Activated CD4-positive, alpha-beta memory T cell treated with anti-CD3 and anti-CD28 coated beads for 36 hours (primary cell): ENCODE data around the gene PDE2A. TPM values are rescaled to one million over a fixed set of nuclear protein-coding genes. Genes with fewer than 3 reads are reported as not detected.

Experiments
- CTCF ChIA-PET: fragments of 350-600 bp; sonication (Branson Sonifier 250); formaldehyde crosslinking; loops from one replicate; lab custom pipeline; 2021; ENCODE audit warnings: antibody characterized with exemption, inconsistent platforms; lab: Charles Lee
- POLR2A ChIA-PET: fragments of 350-600 bp; sonication (Branson Sonifier 250); formaldehyde crosslinking; loops from one replicate; lab custom pipeline; 2021; ENCODE audit warnings: antibody characterized with exemption; lab: Charles Lee
- DNase-seq: peaks from one replicate; pipeline ENCODE4 v3.0.0-alpha.2; 2020
- H3K27ac Mint-ChIP-seq: one replicate; pipeline ENCODE4 v1.8.0; 2021; ENCODE audit warnings: mixed read lengths
- H3K27me3 Mint-ChIP-seq: one replicate; pipeline ENCODE4 v1.8.0; 2021; ENCODE audit warnings: mixed read lengths
- H3K36me3 Mint-ChIP-seq: one replicate; pipeline ENCODE4 v1.8.0; 2021; ENCODE audit warnings: mixed read lengths
- H3K4me1 Mint-ChIP-seq: one replicate; pipeline ENCODE4 v1.8.0; 2021; ENCODE audit warnings: low read depth, mixed read lengths
- H3K4me3 Mint-ChIP-seq: one replicate; pipeline ENCODE4 v1.8.0; 2021; ENCODE audit warnings: mild to moderate bottlenecking, mixed read lengths
- H3K9me3 Mint-ChIP-seq: one replicate; pipeline ENCODE4 v1.8.0; 2021; ENCODE audit warnings: mixed read lengths
- intact Hi-C: fragments of 100-400 bp; cut with micrococcal nuclease; formaldehyde crosslinking; loops from one replicate; pipeline ENCODE4 v1.15.1; 2023
- total RNA-seq, 2 experiments: library from RNA; stranded (reverse); gene quantifications; one replicate each; pipeline ENCODE4 v1.2.3, GENCODE V29; 2021

Gene PDE2A
- total RNA-seq, 2 experiments from 2014 or later, result 0.29 to 0.97 TPM

GRCh38 chr11:72583616-72584292 is 90.5 kb downstream of the PDE2A start:
- intact Hi-C loops, result no loop called here
- ChIA-PET POLR2A (no interaction called here), CTCF (interaction anchor here (1.0 to 9.1 kb wide), 4 partner anchors 16 to 112 kb away, joined by 3 to 155 read pairs (median 52); no protein-coding TSS in a partner anchor)
- peaks cover 16% of the 10 kb centered on the region for H3K4me1 Mint-ChIP-seq
- H3K27me3 Mint-ChIP-seq, result peaks cover 16% of the 10 kb centered on the region
- peak overlapping the region; percentile 7 for H3K4me3 Mint-ChIP-seq
- no peak overlapping the region for H3K27ac Mint-ChIP-seq
- H3K36me3 Mint-ChIP-seq, result no peaks in the 10 kb centered on the region
- H3K9me3 Mint-ChIP-seq, result no peaks in the 10 kb centered on the region
- no peak for DNase-seq

GRCh38 chr11:72583177-72583553 is 91.1 kb downstream of the PDE2A start:
- peaks cover 11% of the 10 kb centered on the region for H3K27me3 Mint-ChIP-seq
- H3K27ac Mint-ChIP-seq, result no peak overlapping the region
- no peak for DNase-seq
- peaks cover 16% of the 10 kb centered on the region for H3K4me1 Mint-ChIP-seq
- intact Hi-C loops, result no loop called here
- no peaks in the 10 kb centered on the region for H3K9me3 Mint-ChIP-seq
- H3K4me3 Mint-ChIP-seq, result no peak overlapping the region
- ChIA-PET CTCF (no interaction called here), POLR2A (no interaction called here)
- no peaks in the 10 kb centered on the region for H3K36me3 Mint-ChIP-seq

- no peaks in the 10 kb centered on the region for H3K36me3 Mint-ChIP-seq
- no peak overlapping the region for H3K27ac Mint-ChIP-seq
- H3K9me3 Mint-ChIP-seq, result no peaks in the 10 kb centered on the region
- CTCF ChIA-PET, result interaction anchor here (1.0 kb wide), 1 partner anchor 111 kb away, joined by 4 read pairs; no protein-coding TSS in a partner anchor
- intact Hi-C loops, result no loop called here
- peaks cover 16% of the 10 kb centered on the region for H3K4me1 Mint-ChIP-seq
- H3K4me3 Mint-ChIP-seq, result no peak overlapping the region
- DNase-seq, result no peak
- POLR2A ChIA-PET, result no interaction called here
- H3K27me3 Mint-ChIP-seq, result peaks cover 7% of the 10 kb centered on the region
These were observed 91.7 kb downstream of the PDE2A start for GRCh38 chr11:72582206-72583176.

GRCh38 chr11:72581067-72581466 is 93.2 kb downstream of the PDE2A start:
- ChIA-PET POLR2A (no interaction called here), CTCF (interaction anchor here (0.8 to 1.0 kb wide), 2 partner anchors 103 to 109 kb away, joined by 3 to 4 read pairs; no protein-coding TSS in a partner anchor)
- intact Hi-C loops, result no loop called here
- peaks cover 16% of the 10 kb centered on the region for H3K4me1 Mint-ChIP-seq
- H3K27me3 Mint-ChIP-seq, result no peaks in the 10 kb centered on the region
- no peaks in the 10 kb centered on the region for H3K36me3 Mint-ChIP-seq
- no peak for DNase-seq
- no peak overlapping the region for H3K27ac Mint-ChIP-seq
- H3K9me3 Mint-ChIP-seq, result no peaks in the 10 kb centered on the region
- no peak overlapping the region for H3K4me3 Mint-ChIP-seq

GRCh38 chr11:72580642-72580950 is 93.6 kb downstream of the PDE2A start:
- H3K4me3 Mint-ChIP-seq, result no peak overlapping the region

GRCh38 chr11:72579816-72580641 is 94.2 kb downstream of the PDE2A start:
- ChIA-PET POLR2A (no interaction called here), CTCF (no interaction called here)
- Mint-ChIP-seq H3K9me3 (no peaks in the 10 kb centered on the region), H3K36me3 (no peaks in the 10 kb centered on the region), H3K27me3 (no peaks in the 10 kb centered on the region), H3K4me1 (peaks cover 7% of the 10 kb centered on the region), H3K4me3 (no peak overlapping the region), H3K27ac (no peak overlapping the region)
- intact Hi-C loops, result no loop called here
- DNase-seq, result no peak

More at GRCh38 chr11:72580642-72580950, 93.6 kb downstream of the PDE2A start:
- no peak for DNase-seq
- no peak overlapping the region for H3K27ac Mint-ChIP-seq
- H3K27me3 Mint-ChIP-seq, result no peaks in the 10 kb centered on the region
- H3K4me1 Mint-ChIP-seq, result peaks cover 12% of the 10 kb centered on the region
- no peaks in the 10 kb centered on the region for H3K36me3 Mint-ChIP-seq
- CTCF ChIA-PET, result no interaction called here
- no peaks in the 10 kb centered on the region for H3K9me3 Mint-ChIP-seq
- POLR2A ChIA-PET, result no interaction called here
- intact Hi-C loops, result no loop called here

- H3K4me1 Mint-ChIP-seq, result no peaks in the 10 kb centered on the region
- H3K27ac Mint-ChIP-seq, result no peak overlapping the region
- no peak overlapping the region for H3K4me3 Mint-ChIP-seq
- H3K27me3 Mint-ChIP-seq, result no peaks in the 10 kb centered on the region
- DNase-seq, result no peak
- H3K36me3 Mint-ChIP-seq, result no peaks in the 10 kb centered on the region
- intact Hi-C loops, result no loop called here
- no peaks in the 10 kb centered on the region for H3K9me3 Mint-ChIP-seq
- ChIA-PET POLR2A (no interaction called here), CTCF (interaction anchor here (1.0 kb wide), 1 partner anchor 8 kb away, joined by 6 read pairs; no protein-coding TSS in a partner anchor)
These were observed 95.0 kb downstream of the PDE2A start for GRCh38 chr11:72578991-72579815.

GRCh38 chr11:72578566-72578965 is 95.7 kb downstream of the PDE2A start:
- DNase-seq, result no peak
- H3K4me1 Mint-ChIP-seq, result no peaks in the 10 kb centered on the region
- no peaks in the 10 kb centered on the region for H3K36me3 Mint-ChIP-seq
- H3K27me3 Mint-ChIP-seq, result peaks cover 2% of the 10 kb centered on the region
- no peaks in the 10 kb centered on the region for H3K9me3 Mint-ChIP-seq
- ChIA-PET POLR2A (no interaction called here), CTCF (interaction anchor here (1.0 kb wide), 1 partner anchor 9 kb away, joined by 6 read pairs; no protein-coding TSS in a partner anchor)
- intact Hi-C loops, result no loop called here
- H3K27ac Mint-ChIP-seq, result no peak overlapping the region
- no peak overlapping the region for H3K4me3 Mint-ChIP-seq

GRCh38 chr11:72578051-72578450 is 96.2 kb downstream of the PDE2A start:
- H3K9me3 Mint-ChIP-seq, result no peaks in the 10 kb centered on the region
- CTCF ChIA-PET, result interaction anchor here (1.0 to 2.2 kb wide), 3 partner anchors 9 to 106 kb away, joined by 4 to 6 read pairs (median 6); no protein-coding TSS in a partner anchor
- H3K4me3 Mint-ChIP-seq, result no peak overlapping the region
- peaks cover 4% of the 10 kb centered on the region for H3K27me3 Mint-ChIP-seq
- intact Hi-C loops, result no loop called here
- no peaks in the 10 kb centered on the region for H3K36me3 Mint-ChIP-seq
- no peak for DNase-seq
- peaks cover 2% of the 10 kb centered on the region for H3K4me1 Mint-ChIP-seq
- POLR2A ChIA-PET, result no interaction called here
- no peak overlapping the region for H3K27ac Mint-ChIP-seq

- H3K4me1 Mint-ChIP-seq, result peaks cover 2% of the 10 kb centered on the region
- H3K27me3 Mint-ChIP-seq, result peaks cover 7% of the 10 kb centered on the region
- no peak for DNase-seq
- POLR2A ChIA-PET, result no interaction called here
- H3K9me3 Mint-ChIP-seq, result no peaks in the 10 kb centered on the region
- no peak overlapping the region for H3K27ac Mint-ChIP-seq
- intact Hi-C loops, result no loop called here
- CTCF ChIA-PET, result interaction anchor here (0.7 to 2.2 kb wide), 4 partner anchors 8 to 105 kb away, joined by 3 to 6 read pairs (median 4); no protein-coding TSS in a partner anchor
- H3K4me3 Mint-ChIP-seq, result no peak overlapping the region
- no peaks in the 10 kb centered on the region for H3K36me3 Mint-ChIP-seq
These were observed 96.9 kb downstream of the PDE2A start for GRCh38 chr11:72577271-72577721.

- DNase-seq, result no peak
- Mint-ChIP-seq H3K4me3 (no peak overlapping the region), H3K4me1 (peaks cover 2% of the 10 kb centered on the region), H3K27ac (no peak overlapping the region), H3K36me3 (no peaks in the 10 kb centered on the region), H3K27me3 (peaks cover 7% of the 10 kb centered on the region), H3K9me3 (no peaks in the 10 kb centered on the region)
- intact Hi-C loops, result no loop called here
- ChIA-PET POLR2A (no interaction called here), CTCF (interaction anchor here (0.7 to 2.2 kb wide), 3 partner anchors 9 to 13 kb away, joined by 3 to 6 read pairs (median 3); no protein-coding TSS in a partner anchor)
These were observed 97.6 kb downstream of the PDE2A start for GRCh38 chr11:72576661-72577060.
